HL-60 (cell line): ENCODE measurements around the gene CCDC185.

Experiments used
- DNase-seq, 2 experiments: peaks; one replicate each; pipeline ENCODE4 v3.0.0-alpha.2; 2010 to 2020; ENCODE audit warnings: low read depth in 1 of 2, low spot score in 1 of 2
- H3K27ac ChIP-seq: fragments of 250-450 bp; sonication (Bioruptor Pico); replicated peaks from 2 replicates; pipeline ENCODE4 v1.5.1; 2020; ENCODE audit warnings: mild to moderate bottlenecking, moderate library complexity
- H3K27me3 ChIP-seq: fragments of 250-450 bp; sonication (Bioruptor Pico); 2 replicates; pipeline ENCODE4 v1.5.1; 2021; ENCODE audit warnings: mild to moderate bottlenecking, moderate library complexity; ENCODE audit not compliant: insufficient read depth, poor library complexity, severe bottlenecking
- H3K4me3 ChIP-seq: replicated peaks from 2 replicates; pipeline ENCODE4 v1.5.1; 2011; ENCODE audit warnings: mild to moderate bottlenecking, control low read depth, low read length; ENCODE audit not compliant: insufficient read depth
- CTCF ChIP-seq: IDR thresholded peaks from one replicate; pipeline ENCODE4 v1.5.1; 2011; ENCODE audit warnings: low read length, control low read depth, inconsistent platforms; ENCODE audit not compliant: insufficient read depth
- GABPA ChIP-seq: IDR thresholded peaks from 2 replicates; pipeline ENCODE4 v1.6.1; 2012; ENCODE audit warnings: low read depth
- POLR2AphosphoS5 ChIP-seq: IDR thresholded peaks from 2 replicates; pipeline ENCODE4 v1.6.1; 2012; ENCODE audit warnings: low read depth
- REST ChIP-seq: IDR thresholded peaks from 2 replicates; pipeline ENCODE4 v1.6.1; 2012; ENCODE audit warnings: low read depth; ENCODE audit not compliant: insufficient replicate concordance
- SPI1 ChIP-seq: IDR thresholded peaks from 2 replicates; pipeline ENCODE4 v1.6.1; 2012; ENCODE audit warnings: low read depth, mild to moderate bottlenecking, borderline replicate concordance

Gene CCDC185

GRCh38 chr1:223363856-223364684, 29.1 kb upstream of the CCDC185 start, which contains the start of gene SUSD4:
TSS of gene SUSD4 (minus strand) at chr1:223364176. CDS start at chr1:223363425, 751 bp downstream.
- peaks cover 36% of the 10 kb centered on the region for H3K27me3 ChIP-seq
- DNase-seq = peak in 1 of 2 experiments; percentile 20
- peak within 1 kb of the TSS; percentile 40 for H3K4me3 ChIP-seq
- TF ChIP-seq GABPA (no peak), CTCF (no peak), SPI1 (no peak), REST (no peak), POLR2AphosphoS5 (no peak)
- no peak within 1 kb of the TSS for H3K27ac ChIP-seq

GRCh38 chr1:223364685-223365382, 28.4 kb upstream of the CCDC185 start:
- TF ChIP-seq CTCF = no peak
- no peak for TF ChIP-seq SPI1
- TF ChIP-seq REST = no peak
- TF ChIP-seq POLR2AphosphoS5 = no peak
- TF ChIP-seq GABPA = no peak
- Histone ChIP-seq H3K27ac (no peak overlapping the region), H3K27me3 (peaks cover 36% of the 10 kb centered on the region), H3K4me3 (peak overlapping the region; percentile 40)
- DNase-seq = no peak

- no peak for TF ChIP-seq GABPA
- no peak for TF ChIP-seq POLR2AphosphoS5
- no peak for TF ChIP-seq SPI1
- no peak for TF ChIP-seq REST
- TF ChIP-seq CTCF = no peak
- no peaks in the 10 kb centered on the region for H3K27me3 ChIP-seq
- no peak overlapping the region for H3K27ac ChIP-seq
- H3K4me3 ChIP-seq = no peak overlapping the region
- DNase-seq = no peak
These were observed 19.1 kb upstream of the CCDC185 start for GRCh38 chr1:223374064-223374610.
